ENCODE data around the gene ALOX5.
"Not testable (repeated sequence)": the region's sequence is repeated elsewhere in the genome, so short reads cannot be mapped to it uniquely, and the experiment has no call there.

The ALOX5 gene

DNA sequence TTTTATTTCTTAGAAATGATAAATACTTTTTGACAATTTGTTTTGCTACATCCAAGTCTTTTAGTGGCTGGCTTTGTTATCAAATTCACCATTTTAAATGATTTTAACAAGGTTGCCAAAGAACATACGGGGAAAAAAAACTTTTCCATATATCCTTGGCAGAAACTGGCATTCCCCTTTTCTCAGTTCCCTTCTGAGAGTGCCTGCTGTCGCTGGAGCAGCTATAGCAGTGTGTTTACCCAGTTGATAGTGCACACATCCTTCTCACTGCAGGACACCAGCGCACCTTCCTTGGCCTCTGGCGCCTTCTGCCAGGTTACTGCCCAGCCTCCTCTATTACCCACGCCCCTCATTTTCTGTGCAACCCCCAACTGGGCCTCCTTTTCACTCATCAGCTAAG, 94.1 kb downstream of the ALOX5 start:
- no peak for DNase-seq (ENCODE audit: low read depth)

DNA sequence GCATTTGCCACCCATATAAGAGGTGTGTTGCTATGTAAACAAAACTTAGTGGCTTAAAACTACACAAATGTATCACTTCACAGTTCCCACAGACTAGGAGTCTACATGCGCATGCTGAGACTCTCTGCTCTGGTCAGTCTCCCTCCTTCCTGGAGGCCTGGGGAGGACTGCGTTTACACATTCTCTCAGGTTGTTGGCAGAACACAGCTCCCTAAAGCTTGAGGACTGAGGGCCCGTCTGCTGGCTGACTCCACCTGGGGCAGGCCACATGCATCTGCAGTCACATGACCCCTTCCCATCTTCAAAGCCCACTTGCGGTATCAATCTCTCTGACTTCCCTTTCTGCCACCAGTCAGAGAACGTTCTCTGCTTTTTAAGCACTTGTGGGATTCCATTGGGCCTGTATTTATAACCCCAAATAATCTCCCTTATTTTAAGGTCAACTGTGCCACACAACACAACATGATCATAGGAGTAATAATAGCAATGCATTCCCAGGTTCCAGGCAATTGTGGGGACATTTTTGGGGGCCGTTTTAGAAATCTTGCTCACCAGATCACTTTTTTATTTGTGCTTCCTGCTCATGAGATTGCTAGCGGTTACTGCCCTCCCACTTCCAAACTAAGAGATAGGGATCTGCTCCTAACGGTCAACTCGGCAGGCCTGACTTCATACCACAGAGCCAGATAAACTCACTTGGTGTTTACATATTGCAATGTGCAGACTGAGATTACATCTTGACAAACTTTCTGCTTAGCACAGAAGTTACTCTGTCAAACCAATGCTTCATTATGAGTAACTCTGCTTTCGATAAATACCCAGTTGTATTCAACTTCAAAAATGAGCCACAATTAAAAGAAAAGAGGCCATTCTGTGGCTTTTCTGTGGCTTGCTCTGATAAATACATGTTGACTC, 96.3 kb downstream of the ALOX5 start:
- DNase-seq (ENCODE audit: low read depth) = no peak

DNA sequence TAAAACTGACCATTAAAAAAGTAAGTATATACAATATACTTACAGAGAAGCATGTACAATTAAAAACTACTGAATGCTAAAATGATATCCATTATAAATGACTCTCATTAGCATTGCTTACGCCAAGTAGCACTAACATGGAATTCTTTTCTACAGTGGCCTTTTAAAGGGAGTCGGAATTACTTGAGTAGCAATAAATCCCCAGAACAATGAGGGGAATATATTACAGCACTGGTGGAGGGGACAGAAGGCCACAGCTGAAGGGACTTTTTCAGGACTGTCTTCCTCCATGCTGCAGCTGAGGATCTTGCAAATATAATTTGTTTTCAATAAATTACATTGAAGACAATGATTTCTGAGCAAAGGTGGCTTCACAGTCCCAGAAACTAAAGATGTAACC, 97.0 kb downstream of the ALOX5 start:
- DNase-seq (ENCODE audit: low read depth) = no peak

DNA sequence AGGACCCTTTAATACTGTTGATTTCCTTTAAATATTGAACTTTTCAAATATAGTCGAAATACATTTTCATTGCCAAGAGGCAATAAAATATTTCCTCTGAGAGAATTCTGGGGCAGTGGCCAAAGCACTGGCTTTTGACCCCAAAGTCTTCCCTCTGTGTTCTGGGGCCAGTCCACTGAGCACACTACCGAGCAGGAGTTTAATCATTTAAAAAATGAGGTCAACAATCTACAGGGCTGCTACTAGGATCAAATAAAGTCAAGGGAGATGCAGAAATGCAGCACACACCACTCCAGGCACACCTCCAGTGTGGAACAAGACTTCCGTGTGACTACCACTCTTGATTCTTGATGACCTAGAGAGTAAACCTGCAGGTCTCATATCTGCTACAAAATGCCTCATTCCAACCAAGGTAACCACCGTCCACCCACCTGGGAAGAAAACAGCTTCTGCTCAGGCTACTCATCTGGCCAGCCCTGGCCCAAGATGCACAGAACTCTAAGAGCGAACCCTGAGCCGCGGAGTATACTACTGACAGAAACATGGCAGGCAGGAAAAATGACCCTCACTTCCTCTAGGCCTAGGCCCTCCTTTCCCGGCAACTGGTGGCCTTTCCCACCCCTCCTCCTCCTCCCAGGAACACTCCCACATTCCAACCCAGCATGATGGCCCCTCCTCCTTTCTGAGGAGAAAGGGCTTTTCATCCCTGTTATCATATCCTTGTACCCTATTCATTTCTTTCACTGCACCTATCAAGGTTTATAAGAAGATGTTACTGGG, 97.7 kb downstream of the ALOX5 start:
- no peak for DNase-seq (ENCODE audit: low read depth)

DNA sequence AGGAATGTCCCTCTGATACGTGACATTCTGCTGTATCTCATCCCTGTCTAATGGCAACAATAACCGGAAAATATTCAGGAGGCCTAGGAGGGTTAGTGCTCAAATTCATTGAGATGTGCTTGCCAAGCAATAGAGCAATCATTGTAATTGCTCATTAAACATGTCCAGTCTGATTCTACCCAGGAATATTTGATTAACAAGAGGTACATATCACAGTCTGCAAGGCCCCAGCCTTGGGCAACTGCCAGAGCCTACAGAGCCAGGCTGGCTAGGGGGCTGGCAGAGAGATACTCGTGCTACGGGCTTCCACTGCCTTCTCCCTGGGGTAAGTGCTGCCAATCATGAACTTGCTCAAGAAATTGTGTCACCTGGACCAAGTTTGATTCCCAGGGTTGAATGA, 99.1 kb downstream of the ALOX5 start:
- no peak for DNase-seq (ENCODE audit: low read depth)

DNA sequence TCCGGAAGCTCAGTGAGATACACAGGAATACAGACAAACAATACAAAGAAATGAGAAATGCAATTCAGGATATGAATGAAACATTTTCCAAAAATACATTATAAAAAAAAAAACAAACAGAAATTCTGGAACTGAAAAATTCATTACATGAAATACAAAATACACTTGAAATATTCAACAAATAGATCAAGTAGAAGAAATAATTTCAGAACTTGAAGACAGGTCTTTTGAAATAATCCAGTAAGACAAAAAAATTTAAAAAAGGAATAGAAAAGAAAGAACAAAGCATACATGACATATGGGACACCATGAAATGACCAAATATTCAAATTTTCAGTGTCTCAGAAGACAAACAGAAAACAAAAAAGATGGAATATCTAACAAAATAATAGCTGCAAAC, 102.5 kb downstream of the ALOX5 start:
- no peak for DNase-seq (ENCODE audit: low read depth)

DNA sequence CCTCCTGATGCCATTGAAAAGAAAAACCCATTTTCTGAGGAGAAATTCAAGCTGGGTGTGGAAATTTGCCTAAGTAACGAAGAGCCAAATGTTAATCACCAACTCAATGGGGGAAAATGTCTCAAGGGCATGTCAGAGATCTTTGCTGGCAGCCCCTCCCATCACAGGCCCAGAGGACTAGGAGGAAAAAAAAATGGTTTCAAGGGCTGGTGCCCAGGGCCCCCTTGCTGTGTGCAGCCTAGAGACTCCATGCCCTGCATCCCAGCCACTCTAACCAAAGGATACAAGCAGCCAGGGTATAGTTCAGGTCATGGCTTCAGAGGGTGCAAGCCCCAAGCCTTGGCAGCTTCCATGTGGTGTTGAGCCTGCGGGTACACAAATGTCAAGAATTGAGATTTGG, 106.3 kb downstream of the ALOX5 start:
- DNase-seq (ENCODE audit: low read depth) = no peak

DNA sequence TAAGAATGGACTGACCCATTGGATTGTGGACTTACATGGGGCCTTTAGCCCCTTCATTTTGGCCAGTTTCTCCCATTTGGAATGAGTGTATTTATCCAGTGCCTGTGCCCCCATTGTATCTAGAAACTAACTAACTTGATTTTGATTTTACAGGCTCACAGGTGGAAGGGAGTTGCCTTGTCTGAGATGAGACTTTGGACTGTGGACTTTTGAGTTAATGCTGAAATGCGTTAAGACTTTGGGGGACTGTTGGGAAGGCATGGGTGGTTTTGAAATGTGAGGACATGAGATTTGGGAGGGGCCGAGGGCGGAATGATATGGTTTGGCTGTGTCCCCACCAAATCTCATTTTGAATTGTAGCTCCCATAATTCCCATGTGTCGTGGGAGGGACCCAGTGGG, 107.1 kb downstream of the ALOX5 start:
- not testable (repeated sequence) for DNase-seq (ENCODE audit: low read depth)

DNA sequence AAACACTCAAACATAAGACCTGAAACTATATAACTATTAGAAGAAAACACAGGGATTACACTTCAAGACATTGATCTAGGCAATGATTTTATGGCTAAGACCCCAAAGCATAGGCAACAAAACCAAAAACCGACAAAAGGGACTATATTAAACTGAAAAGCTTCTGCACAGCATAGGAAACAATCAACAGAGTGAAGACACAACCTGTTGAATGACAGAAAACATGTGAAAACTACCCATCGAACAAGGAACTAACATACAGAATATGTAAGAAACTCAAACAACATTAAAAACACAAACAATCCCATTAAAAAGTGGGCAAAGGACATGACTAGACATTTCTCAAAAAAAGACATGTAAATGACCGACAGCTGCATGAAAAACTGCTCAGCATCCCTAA, 109.0 kb downstream of the ALOX5 start:
- DNase-seq (ENCODE audit: low read depth) = no peak

DNA sequence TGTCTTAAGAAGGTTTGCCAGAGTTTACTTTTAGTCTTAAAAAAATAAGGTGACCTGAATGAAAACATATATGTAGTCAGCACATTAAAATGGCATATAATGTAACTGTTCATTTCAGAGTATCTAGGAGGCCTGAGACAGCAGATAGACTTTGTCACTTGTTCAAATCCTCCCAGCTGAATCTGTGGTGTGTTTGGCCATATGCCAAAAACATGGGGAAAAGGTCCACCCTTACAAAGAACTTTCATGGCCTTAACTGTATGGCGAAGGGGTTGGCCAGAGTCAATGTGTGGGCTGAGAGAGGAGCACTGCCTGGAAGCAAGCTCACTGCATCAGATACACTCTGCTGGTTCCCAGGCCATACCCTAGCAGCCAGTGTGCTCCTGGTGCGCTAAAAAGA, 113.7 kb downstream of the ALOX5 start:
- DNase-seq (ENCODE audit: low read depth) = no peak

DNA sequence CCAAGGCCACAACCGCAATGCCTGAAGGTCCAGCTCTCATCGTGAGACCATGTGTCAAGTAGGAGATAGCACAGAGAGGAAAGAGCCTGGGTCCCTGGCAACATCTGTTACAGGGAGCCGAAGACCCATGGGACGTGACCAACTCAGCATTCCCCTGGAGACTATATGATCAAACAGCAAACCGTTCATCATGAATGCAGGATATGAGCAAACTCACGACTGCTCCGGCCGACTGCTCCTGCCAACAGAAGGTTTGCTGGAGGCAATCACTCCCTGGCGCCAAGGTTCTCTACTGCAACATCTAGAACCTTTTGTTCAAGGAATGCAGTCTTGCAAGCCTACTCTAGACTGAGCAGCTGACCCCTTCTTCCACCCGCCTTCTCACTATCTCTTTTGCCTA, 114.3 kb downstream of the ALOX5 start:
- no peak for DNase-seq (ENCODE audit: low read depth)

DNA sequence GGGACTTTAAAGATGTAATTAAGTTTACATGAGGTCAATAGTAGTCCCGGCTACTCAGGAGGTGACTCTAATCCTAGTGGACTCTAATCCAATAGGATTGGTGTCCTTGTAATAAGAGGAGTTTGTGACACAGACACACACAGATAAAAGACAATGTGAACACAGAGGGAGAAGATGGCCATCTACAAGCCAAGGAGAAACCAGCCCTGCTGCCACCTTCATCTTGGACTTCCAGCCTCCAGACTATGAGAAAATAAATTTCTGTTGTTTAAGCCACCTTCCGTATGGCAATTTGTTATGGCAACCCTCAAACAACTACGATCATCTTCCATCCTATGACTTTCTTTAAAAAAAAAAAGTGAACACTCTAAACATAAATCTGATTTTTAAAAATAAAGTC, 116.3 kb downstream of the ALOX5 start:
- no peak for DNase-seq (ENCODE audit: low read depth)

DNA sequence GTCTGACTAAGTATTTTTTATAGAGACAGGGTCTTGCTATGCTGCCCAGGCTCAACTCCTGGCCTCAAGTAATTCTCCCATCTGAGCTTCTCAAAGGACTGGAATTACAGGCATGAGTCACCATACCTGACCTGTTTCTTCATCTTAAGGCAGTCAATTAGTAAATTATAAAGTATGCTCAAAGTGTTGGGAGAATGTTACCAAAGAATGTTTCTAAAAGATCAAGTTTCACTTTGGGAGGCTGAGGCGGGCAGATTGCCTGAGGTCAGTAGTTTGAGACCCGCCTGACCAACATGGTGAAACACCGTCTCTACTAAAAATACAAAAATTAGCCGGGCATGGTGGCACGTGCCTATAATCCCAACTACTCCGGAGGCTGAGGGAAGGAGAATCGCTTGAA, 117.0 kb downstream of the ALOX5 start:
- no peak for DNase-seq (ENCODE audit: low read depth)

All from stimulated activated CD8-positive, alpha-beta memory T cell treated with anti-CD3 and anti-CD28 coated beads, Interleukin-15, amount 100 ng/mL, for 24 hours (primary cell).